ENCODE results near the gene C22orf39.

GRCh38 chr22:19447330-19448075, at the start of gene C22orf39:
- TF ChIP-seq EZH2phosphoT487 (conservative IDR thresholded peaks at IDR 0.05; ENCODE audit: low read length): no peak
- TF ChIP-seq, protein P1, sequence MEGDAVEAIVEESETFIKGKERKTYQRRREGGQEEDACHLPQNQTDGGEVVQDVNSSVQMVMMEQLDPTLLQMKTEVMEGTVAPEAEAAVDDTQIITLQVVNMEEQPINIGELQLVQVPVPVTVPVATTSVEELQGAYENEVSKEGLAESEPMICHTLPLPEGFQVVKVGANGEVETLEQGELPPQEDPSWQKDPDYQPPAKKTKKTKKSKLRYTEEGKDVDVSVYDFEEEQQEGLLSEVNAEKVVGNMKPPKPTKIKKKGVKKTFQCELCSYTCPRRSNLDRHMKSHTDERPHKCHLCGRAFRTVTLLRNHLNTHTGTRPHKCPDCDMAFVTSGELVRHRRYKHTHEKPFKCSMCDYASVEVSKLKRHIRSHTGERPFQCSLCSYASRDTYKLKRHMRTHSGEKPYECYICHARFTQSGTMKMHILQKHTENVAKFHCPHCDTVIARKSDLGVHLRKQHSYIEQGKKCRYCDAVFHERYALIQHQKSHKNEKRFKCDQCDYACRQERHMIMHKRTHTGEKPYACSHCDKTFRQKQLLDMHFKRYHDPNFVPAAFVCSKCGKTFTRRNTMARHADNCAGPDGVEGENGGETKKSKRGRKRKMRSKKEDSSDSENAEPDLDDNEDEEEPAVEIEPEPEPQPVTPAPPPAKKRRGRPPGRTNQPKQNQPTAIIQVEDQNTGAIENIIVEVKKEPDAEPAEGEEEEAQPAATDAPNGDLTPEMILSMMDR (IDR thresholded peaks at IDR 0.05; ENCODE audit: insufficient read depth, low read length, poor library complexity, severe bottlenecking): no peak
